K562 (cell line): ENCODE data around the gene TMEM88. TPM values are rescaled to one million over a fixed set of nuclear protein-coding genes. Genes with fewer than 3 reads are reported as not detected.

Experiments used
- E2F4 ChIP-seq: sonication (generic); formaldehyde crosslinking; IDR thresholded peaks from 2 replicates; pipeline ENCODE4 v1.8.0; 2022; ENCODE audit warnings: mild to moderate bottlenecking, low read depth, missing genetic modification reagents
- ELF1 ChIP-seq: fragments of 200-800 bp; sonication (Bioruptor generic); IDR thresholded peaks from 2 replicates; pipeline ENCODE4 v1.6.1; 2016; ENCODE audit warnings: missing genetic modification characterization, missing compliant biosample characterization
- ELF4 ChIP-seq: fragments of 450-650 bp; formaldehyde crosslinking; IDR thresholded peaks from 2 replicates; pipeline ENCODE4 v1.4.0; 2022; ENCODE audit warnings: missing genetic modification characterization
- EP400 ChIP-seq: fragments of 450-650 bp; IDR thresholded peaks from 2 replicates; pipeline ENCODE4 v1.6.1; 2017; ENCODE audit warnings: antibody characterized with exemption, mild to moderate bottlenecking, moderate library complexity
- GTF2A2 ChIP-seq: IDR thresholded peaks from 2 replicates; pipeline ENCODE4 v1.6.1; 2016; ENCODE audit warnings: mild to moderate bottlenecking, missing genetic modification characterization, missing compliant biosample characterization
- MXD1 ChIP-seq: fragments of 250-450 bp; sonication (Bioruptor Pico); IDR thresholded peaks from 2 replicates; pipeline ENCODE4 v1.8.0; 2021; ENCODE audit warnings: borderline replicate concordance, mild to moderate bottlenecking, moderate library complexity; ENCODE audit not compliant: poor library complexity, severe bottlenecking
- NFE2 ChIP-seq: IDR thresholded peaks from 2 replicates; pipeline ENCODE4 v1.6.1; 2014; ENCODE audit warnings: antibody characterized with exemption, low read depth
- POLR2A ChIP-seq: fragments of 450-650 bp; conservative IDR thresholded peaks from 2 replicates; pipeline ENCODE4 v1.6.1; 2016
- RFX5 ChIP-seq: IDR thresholded peaks from 2 replicates; pipeline ENCODE4 v1.6.1; 2011; ENCODE audit warnings: low read depth, mild to moderate bottlenecking, improper control_type of control experiment, low read length
- RUNX1 ChIP-seq: sonication (generic); IDR thresholded peaks from 2 replicates; pipeline ENCODE4 v1.6.1; 2016; ENCODE audit warnings: antibody characterized with exemption, low read depth
- SIN3A ChIP-seq, 2 experiments: fragments of 150-350 bp in 1 of 2; IDR thresholded peaks; 2 replicates each; pipeline ENCODE4 v1.6.1; 2011 to 2016; ENCODE audit warnings: borderline replicate concordance in 2 of 2, low read depth in 2 of 2, low read length in 2 of 2, mild to moderate bottlenecking in 2 of 2, moderate library complexity in 2 of 2; ENCODE audit not compliant: control insufficient read depth in 1 of 2
- THAP12 ChIP-seq: fragments of 250-450 bp; sonication (Bioruptor Pico); IDR thresholded peaks from 2 replicates; pipeline ENCODE4 v1.9.0; 2021; ENCODE audit warnings: mild to moderate bottlenecking, inconsistent platforms
- VEZF1 ChIP-seq: fragments of 200-800 bp; sonication (Bioruptor generic); IDR thresholded peaks from 2 replicates; pipeline ENCODE4 v1.6.1; 2017; ENCODE audit warnings: missing genetic modification characterization, missing compliant biosample characterization
- ZFX ChIP-seq: sonication (generic); formaldehyde crosslinking; IDR thresholded peaks from 2 replicates; pipeline ENCODE4 v1.8.0; 2022; ENCODE audit warnings: mild to moderate bottlenecking, missing genetic modification reagents, moderate library complexity
- ZNF133 ChIP-seq: fragments of 250-450 bp; sonication (Bioruptor Pico); IDR thresholded peaks from 2 replicates; pipeline ENCODE4 v1.4.0; 2020; ENCODE audit warnings: mild to moderate bottlenecking
- ZNF609 ChIP-seq: sonication (generic); formaldehyde crosslinking; IDR thresholded peaks from 2 replicates; pipeline ENCODE4 v1.8.1; 2023; ENCODE audit warnings: missing genetic modification reagents, mild to moderate bottlenecking, borderline replicate concordance
- polyA plus RNA-seq, 8 experiments: library from polyadenylated mRNA; depleted of rRNA in 4 of 8; stranded (reverse) in 5 of 8; unstranded in 3 of 8; fragments of >200 nt; fragmentation: Nextera tagmentation in 2 of 8; fragmentation: Illumina TruSeq in 1 of 8; extraction: Ambion mirVana in 2 of 8; extraction: Trizol in 1 of 8; gene quantifications; 2 replicates each; pipeline versions ENCODE4 v1.2.1 to v1.2.3, GENCODE V29; 2011 to 2014; ENCODE audit warnings: inconsistent platforms in 1 of 8, missing spikeins in 1 of 8
- total RNA-seq, 7 experiments: library from RNA; depleted of rRNA in 6 of 7; stranded (reverse); fragments of >200 nt in 6 of 7; fragmentation: Illumina TruSeq in 2 of 7; extraction: Trizol in 2 of 7; gene quantifications; 2 replicates each; pipeline versions ENCODE4 v1.2.1 to v1.2.3, GENCODE V29; 2011 to 2021; ENCODE audit warnings: low replicate concordance in 1 of 7

TMEM88 gene
- total and polyA plus RNA-seq, 9 of the 15 experiments (the other 6 are each of a cell fraction or from before 2014, with no cell fraction given) = 0.10 to 1.4 (median 0.36) TPM; not detected in 3

GRCh38 chr17:7842380-7843256 lies 12.2 kb upstream of the TMEM88 start (continued):
- TF ChIP-seq E2F4 (CRISPR knock-in tag) (0 out of 2 replicates have a peak, but pooled peaks have one; percentile 23), ZNF609 (CRISPR knock-in tag) (no peak), ZNF133 (no peak), ELF4 (CRISPR knock-in tag) (0 out of 2 replicates have a peak, but pooled peaks have one; percentile 4), RUNX1 (no peak), ELF1 (peak; percentile 64), VEZF1 (CRISPR knock-in tag) (peak; percentile 66), RFX5 (no peak), POLR2A (peak; percentile 67), THAP12 (CRISPR knock-in tag) (0 out of 2 replicates have a peak, but pooled peaks have one; percentile 9), NFE2 (peak; percentile 63), EP400 (0 out of 2 replicates have a peak, but pooled peaks have one; percentile 24), ZFX (CRISPR knock-in tag) (no peak), MXD1 (CRISPR knock-in tag) (no peak), GTF2A2 (tag) (no peak), SIN3A (IDR thresholded peaks at IDR 0.05; ENCODE audit: borderline replicate concordance in 2 of 2, control insufficient read depth in 1 of 2, low read depth in 2 of 2, low read length in 2 of 2) (peak in 1 of 2 experiments; percentile 60; a peak in 1 of 4 replicates)
